ENCODE measurements around the gene VCAN. TPM values are rescaled to one million over a fixed set of nuclear protein-coding genes. Genes with fewer than 3 reads are reported as not detected.

The VCAN gene
- total RNA-seq, 1 donor = 543 TPM

DNA sequence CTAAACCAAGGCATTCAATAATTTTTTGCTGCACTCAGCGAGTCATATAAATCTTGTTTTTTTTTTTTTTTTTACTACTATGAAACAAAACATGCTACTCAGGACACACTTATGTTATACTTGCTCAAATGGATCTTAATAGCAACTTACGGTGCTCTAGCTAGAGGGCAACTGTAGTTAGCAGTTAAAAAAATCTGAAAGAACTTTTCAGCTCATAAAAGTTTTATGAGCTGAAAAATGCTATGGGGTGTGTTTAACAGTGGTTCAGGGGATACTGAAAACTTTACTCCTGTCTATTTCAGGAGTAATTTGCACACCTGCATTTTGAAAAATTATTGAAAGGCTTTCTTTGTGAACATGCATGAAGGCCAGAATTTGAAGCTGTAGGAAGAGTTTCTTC lies 53.4 kb downstream of the VCAN start:
- no peaks in the 10 kb centered on the region for H3K4me1 ChIP-seq (ENCODE audit: insufficient read depth, low read length)
- H3K4me2 ChIP-seq (ENCODE audit: insufficient read depth, low read length) = no peak overlapping the region
- no peaks in the 10 kb centered on the region for H3K79me2 ChIP-seq (ENCODE audit: insufficient read depth, low read length)
- TF ChIP-seq, protein P1, sequence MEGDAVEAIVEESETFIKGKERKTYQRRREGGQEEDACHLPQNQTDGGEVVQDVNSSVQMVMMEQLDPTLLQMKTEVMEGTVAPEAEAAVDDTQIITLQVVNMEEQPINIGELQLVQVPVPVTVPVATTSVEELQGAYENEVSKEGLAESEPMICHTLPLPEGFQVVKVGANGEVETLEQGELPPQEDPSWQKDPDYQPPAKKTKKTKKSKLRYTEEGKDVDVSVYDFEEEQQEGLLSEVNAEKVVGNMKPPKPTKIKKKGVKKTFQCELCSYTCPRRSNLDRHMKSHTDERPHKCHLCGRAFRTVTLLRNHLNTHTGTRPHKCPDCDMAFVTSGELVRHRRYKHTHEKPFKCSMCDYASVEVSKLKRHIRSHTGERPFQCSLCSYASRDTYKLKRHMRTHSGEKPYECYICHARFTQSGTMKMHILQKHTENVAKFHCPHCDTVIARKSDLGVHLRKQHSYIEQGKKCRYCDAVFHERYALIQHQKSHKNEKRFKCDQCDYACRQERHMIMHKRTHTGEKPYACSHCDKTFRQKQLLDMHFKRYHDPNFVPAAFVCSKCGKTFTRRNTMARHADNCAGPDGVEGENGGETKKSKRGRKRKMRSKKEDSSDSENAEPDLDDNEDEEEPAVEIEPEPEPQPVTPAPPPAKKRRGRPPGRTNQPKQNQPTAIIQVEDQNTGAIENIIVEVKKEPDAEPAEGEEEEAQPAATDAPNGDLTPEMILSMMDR (IDR thresholded peaks at IDR 0.05; ENCODE audit: extremely low read depth, low read depth, low read length) = no peak
- no peak overlapping the region for H2AFZ ChIP-seq (ENCODE audit: low read length)
- H4K20me1 ChIP-seq (ENCODE audit: insufficient read depth, low read length) = no peaks in the 10 kb centered on the region
- H3K36me3 ChIP-seq (ENCODE audit: insufficient read depth, low read length) = peaks cover 37% of the 10 kb centered on the region
- H3K4me3 ChIP-seq (ENCODE audit: insufficient read depth, low read length) = no peak overlapping the region
- H3K27ac ChIP-seq (ENCODE audit: low read depth, low read length) = no peak overlapping the region
- no peak for DNase-seq (ENCODE audit: insufficient read length, low spot score, missing footprints)
- no peaks in the 10 kb centered on the region for H3K9me3 ChIP-seq (ENCODE audit: low read depth, low read length)
- H3K27me3 ChIP-seq (ENCODE audit: insufficient read depth, low read length) = no peaks in the 10 kb centered on the region

DNA sequence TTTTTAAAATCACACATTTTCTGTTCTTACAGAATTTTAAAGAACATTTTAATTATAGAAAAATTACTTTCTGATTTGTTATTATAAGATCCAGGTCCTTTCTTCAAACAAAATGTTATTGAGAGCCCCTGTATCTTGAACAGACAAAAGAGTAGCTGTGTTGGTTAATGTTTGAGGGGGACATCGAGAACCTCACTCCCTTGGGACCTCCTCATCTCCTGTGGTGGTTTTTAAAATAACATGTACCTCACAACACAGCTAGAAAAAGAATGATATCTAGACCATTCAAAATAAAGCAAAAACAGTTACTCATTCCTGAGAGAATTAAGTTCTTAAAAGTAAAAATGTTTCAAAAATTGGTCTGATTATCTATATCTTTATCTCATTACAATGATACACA lies 54.7 kb downstream of the VCAN start:
- no peaks in the 10 kb centered on the region for H3K79me2 ChIP-seq (ENCODE audit: insufficient read depth, low read length)
- no peaks in the 10 kb centered on the region for H4K20me1 ChIP-seq (ENCODE audit: insufficient read depth, low read length)
- TF ChIP-seq, protein P1 (IDR thresholded peaks at IDR 0.05; ENCODE audit: extremely low read depth, low read depth, low read length) = no peak
- no peak overlapping the region for H2AFZ ChIP-seq (ENCODE audit: low read length)
- no peak for DNase-seq (ENCODE audit: insufficient read length, low spot score, missing footprints)
- H3K4me1 ChIP-seq (ENCODE audit: insufficient read depth, low read length) = no peaks in the 10 kb centered on the region
- no peaks in the 10 kb centered on the region for H3K27me3 ChIP-seq (ENCODE audit: insufficient read depth, low read length)
- H3K9me3 ChIP-seq (ENCODE audit: low read depth, low read length) = no peaks in the 10 kb centered on the region
- H3K36me3 ChIP-seq (ENCODE audit: insufficient read depth, low read length) = peaks cover 28% of the 10 kb centered on the region
- H3K27ac ChIP-seq (ENCODE audit: low read depth, low read length) = no peak overlapping the region
- no peak overlapping the region for H3K4me3 ChIP-seq (ENCODE audit: insufficient read depth, low read length)
- H3K4me2 ChIP-seq (ENCODE audit: insufficient read depth, low read length) = no peak overlapping the region

DNA sequence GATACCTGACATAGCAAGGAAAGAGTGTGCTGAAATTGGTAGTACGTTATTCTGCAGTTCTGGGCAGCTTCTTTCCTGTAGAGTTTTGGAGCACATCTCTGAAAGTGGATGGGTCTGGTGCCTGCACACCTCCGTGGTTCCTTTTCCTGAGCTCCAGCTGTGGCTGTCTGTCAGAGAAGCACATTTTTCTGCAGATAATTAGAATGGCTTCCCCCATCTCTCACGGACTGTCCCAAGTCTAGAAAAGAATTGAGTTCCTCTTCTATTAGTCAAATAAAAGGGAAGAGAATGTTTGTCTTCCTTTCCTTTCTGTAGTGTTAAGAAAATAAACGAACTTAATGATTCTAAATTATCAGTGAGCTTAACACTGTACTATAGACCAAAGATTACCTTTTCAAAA lies 55.7 kb downstream of the VCAN start:
- DNase-seq (ENCODE audit: insufficient read length, low spot score, missing footprints) = no peak
- Histone ChIP-seq H3K36me3 (ENCODE audit: insufficient read depth, low read length) (peaks cover 19% of the 10 kb centered on the region), H3K4me1 (ENCODE audit: insufficient read depth, low read length) (no peaks in the 10 kb centered on the region), H3K27ac (ENCODE audit: low read depth, low read length) (no peak overlapping the region), H3K27me3 (ENCODE audit: insufficient read depth, low read length) (no peaks in the 10 kb centered on the region), H4K20me1 (ENCODE audit: insufficient read depth, low read length) (no peaks in the 10 kb centered on the region), H2AFZ (ENCODE audit: low read length) (no peak overlapping the region), H3K4me2 (ENCODE audit: insufficient read depth, low read length) (no peak overlapping the region), H3K9me3 (ENCODE audit: low read depth, low read length) (no peaks in the 10 kb centered on the region), H3K79me2 (ENCODE audit: insufficient read depth, low read length) (no peaks in the 10 kb centered on the region), H3K4me3 (ENCODE audit: insufficient read depth, low read length) (no peak overlapping the region)
- TF ChIP-seq, protein P1 (IDR thresholded peaks at IDR 0.05; ENCODE audit: extremely low read depth, low read depth, low read length) = no peak

DNA sequence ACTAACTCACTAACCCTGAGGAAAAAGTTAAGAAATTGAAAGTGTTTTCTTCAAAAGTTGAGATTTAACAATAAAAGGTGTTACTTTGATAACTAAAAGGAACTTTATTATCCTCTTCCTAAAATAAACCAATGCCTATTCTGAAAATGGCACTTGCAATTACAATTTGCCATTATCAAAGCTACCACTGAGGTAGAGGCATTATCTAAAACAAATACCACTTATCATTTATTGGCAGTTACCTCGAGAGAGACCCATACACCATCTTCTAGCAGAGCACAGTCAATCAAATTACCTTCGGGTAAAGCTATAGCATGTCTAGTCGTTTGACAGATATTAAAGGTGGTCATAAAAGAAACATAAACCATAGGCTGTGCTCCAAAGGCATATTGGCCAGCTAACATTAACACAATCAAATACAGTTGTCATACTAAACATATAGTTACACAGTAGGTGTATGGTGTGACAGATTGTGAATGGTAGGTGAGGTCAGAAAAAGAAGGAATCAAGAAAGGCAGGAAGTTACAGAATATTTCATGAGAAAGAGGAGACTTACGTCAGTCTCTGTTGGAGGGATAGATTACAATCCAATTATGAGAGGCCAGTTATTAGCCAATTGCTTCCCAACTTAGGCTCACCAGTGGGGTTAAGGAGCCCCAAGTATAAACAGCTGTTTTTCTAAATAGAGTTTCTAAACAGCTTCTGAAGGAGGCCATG lies 56.3 kb downstream of the VCAN start:
- H3K36me3 ChIP-seq (ENCODE audit: insufficient read depth, low read length) = peaks cover 13% of the 10 kb centered on the region
- TF ChIP-seq, protein P1 (IDR thresholded peaks at IDR 0.05; ENCODE audit: extremely low read depth, low read depth, low read length) = no peak
- no peaks in the 10 kb centered on the region for H3K27me3 ChIP-seq (ENCODE audit: insufficient read depth, low read length)
- H3K4me1 ChIP-seq (ENCODE audit: insufficient read depth, low read length) = no peaks in the 10 kb centered on the region
- H3K4me3 ChIP-seq (ENCODE audit: insufficient read depth, low read length) = no peak overlapping the region
- no peaks in the 10 kb centered on the region for H3K79me2 ChIP-seq (ENCODE audit: insufficient read depth, low read length)
- H4K20me1 ChIP-seq (ENCODE audit: insufficient read depth, low read length) = no peaks in the 10 kb centered on the region
- H2AFZ ChIP-seq (ENCODE audit: low read length) = no peak overlapping the region
- no peaks in the 10 kb centered on the region for H3K9me3 ChIP-seq (ENCODE audit: low read depth, low read length)
- no peak overlapping the region for H3K4me2 ChIP-seq (ENCODE audit: insufficient read depth, low read length)
- DNase-seq (ENCODE audit: insufficient read length, low spot score, missing footprints) = no peak
- no peak overlapping the region for H3K27ac ChIP-seq (ENCODE audit: low read depth, low read length)

Measured in osteoblast (primary cell).